ENCODE results near the gene FAM136A.

DNA sequence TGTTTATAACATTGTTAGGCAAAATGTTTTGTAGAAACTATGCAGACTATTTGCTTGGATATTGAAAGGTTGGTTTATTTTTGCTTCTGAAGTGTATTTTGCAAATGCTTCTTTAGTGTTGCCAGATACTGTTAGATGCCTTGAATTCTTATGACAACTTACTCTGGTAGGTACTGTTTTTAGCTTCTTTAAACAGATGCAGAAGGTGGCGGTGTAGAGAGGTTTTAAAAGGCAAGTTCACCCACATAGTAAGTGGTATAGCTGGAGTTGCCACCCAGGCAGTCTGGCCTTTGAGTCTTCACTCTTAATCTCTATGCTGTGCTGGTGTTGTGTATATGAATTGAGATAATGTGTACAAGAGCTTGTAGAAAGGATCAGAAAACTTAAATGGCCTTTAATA lies 40.4 kb downstream of the FAM136A start:
- TF ChIP-seq CTCF (conservative IDR thresholded peaks at IDR 0.05; ENCODE audit: low read depth, low read length) (no peak), EZH2 (IDR thresholded peaks at IDR 0.05; ENCODE audit: borderline replicate concordance, low read depth, low read length, poor library complexity, severe bottlenecking) (no peak)

All from A673 (cell line).